ENCODE results near the gene WWOX.

DNA sequence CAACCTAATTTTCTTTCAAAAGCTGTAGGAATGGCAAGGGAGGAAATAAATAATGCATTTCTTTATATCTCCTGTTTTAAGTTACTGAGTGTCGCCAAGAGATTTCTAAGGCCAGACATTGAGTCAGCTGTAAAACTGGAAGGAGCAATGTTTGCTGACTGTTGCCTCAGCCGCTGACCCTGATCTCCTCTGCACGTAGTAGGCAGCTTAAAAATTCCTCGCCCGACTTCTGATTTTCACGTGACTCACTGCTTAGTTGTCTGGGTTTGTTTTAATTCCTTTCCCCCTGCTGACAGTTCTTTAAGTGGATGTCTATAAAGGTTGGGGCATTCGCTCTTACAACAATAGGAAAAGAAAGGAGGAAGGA is 100.6 kb downstream of the WWOX start:
- TF ChIP-seq CTCF (conservative IDR thresholded peaks at IDR 0.05) = no peak
- no peak for TF ChIP-seq EZH2 (IDR thresholded peaks at IDR 0.05; ENCODE audit: low read depth)

All from PC-9 (cell line).